T-helper 22 cell (primary cell): ENCODE results near the gene M6PR.
"Not testable (repeated sequence)": the region's sequence is repeated elsewhere in the genome, so short reads cannot be mapped to it uniquely, and the experiment has no call there.

Experiments
- DNase-seq: peaks from one replicate; pipeline ENCODE4 v3.0.0-alpha.2; 2020; ENCODE audit warnings: low read depth

M6PR gene

DNA sequence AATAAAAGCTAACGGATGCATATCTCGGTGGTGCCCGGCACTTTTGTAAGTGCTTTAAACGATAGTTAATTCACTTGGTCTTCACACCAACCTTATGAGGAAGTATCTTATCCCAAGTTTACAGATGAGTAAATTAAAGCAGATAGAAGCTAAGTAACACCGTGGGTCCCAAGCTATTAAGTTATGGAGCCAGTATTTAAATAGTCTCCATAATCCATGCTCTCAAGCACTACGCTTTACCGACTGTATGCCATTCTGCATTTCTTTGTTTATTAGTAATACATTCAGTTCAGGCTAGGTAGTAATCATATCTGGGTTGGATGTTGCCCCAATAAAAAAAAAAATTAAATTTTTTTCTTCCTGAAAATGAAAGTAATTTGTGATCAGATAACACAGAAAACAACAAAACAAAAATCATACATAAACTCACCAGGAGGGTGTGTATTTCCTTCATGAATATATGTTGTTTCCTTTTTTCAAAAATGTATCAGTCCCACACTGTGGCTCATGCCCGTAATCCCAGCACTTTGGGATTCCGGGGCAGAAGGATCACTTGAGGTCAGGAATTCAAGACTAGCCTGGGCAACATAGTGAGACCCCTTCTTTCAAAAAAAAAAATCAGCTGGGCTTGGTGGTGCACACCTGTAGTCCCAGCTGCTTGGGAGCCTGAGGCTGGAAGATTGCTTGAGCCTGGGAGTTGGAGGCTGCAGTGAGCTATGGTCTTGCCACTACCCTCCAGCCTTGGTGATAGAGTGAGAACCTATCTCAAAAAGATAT is 1.4 kb upstream of the M6PR start:
- DNase-seq, result no peak

DNA sequence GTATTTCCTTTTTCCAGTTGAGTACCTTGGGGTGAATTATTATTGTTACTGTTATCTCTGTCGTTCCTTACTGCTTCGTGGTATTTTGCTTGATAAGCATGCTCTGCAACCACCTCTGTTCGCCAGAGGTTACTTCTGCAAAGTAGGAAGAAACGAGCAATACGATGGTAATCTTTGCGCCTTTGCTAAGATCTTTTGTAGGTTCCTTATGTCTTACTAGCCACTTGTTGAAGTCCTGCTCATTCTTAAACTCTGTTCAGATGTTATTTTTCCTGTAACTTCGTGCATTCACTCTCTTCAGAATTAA is 729 bp upstream of the M6PR start:
- no peak for DNase-seq

DNA sequence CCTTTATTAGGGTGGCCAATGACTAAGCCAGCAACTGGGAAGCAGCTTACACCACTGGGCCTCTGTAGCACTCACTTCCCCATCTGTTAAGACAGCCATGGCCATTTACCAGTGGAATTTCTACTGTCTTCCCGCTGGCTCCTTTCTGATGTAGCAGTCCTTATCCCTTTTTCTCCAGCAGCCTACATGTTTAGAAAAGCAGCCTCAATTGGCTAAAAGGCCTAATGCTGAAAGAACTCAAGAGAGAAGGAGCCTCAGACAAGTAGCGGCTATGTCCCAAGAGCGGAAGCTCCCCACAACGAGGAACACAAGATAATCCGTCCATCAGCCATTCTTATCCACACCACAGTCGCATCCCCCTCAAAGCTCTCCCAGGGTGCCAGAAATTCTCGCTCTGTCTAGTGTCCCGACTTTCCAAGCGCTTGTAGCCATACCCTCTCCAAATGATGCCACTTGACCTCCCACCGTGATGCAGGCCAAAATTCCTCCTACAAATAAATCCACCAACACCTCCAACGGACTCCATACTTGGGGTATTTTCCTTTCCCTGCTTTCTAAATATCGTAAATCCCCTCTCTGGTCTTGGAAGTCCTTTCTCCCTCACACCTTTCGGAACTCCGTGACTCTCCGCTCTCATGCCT is 624 bp downstream of the M6PR start:
- no peak for DNase-seq

DNA sequence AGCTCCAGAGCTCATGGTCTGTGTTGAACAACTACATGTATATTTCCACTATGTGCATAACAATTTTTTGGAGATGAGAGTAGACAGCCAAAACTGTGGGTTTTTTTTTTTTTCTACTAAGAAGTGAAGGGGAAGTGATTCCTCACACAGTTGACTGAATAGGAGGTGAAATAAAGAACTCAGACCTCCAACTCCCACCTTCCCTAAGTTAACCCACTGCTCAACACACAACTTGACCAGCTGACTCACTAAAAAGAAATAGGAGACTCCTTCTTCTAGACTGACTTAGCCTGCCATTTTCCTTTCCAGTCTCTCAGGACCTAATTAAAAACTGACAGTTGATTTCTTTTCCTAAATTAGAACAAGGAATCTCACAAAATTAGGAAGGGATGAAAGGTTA is 1.7 kb downstream of the M6PR start:
- DNase-seq, result no peak

DNA sequence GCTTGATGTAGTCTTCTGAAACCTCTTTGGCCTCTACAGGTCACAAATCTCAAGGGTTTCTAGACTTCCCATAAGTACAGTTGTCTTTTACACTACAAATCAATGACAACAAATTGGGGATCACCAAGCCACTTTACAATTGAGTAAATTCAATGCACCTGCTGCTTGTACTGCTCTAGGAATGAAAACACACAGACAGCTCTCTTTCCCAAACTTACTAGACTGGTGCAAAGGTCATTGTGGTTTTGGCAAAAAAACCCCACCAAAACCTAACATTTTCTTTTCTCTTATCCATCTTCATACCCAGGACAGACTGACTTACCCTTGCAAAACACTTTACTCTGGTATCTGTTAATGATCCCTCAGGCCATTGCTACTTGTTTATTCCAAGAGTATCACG is 2.7 kb downstream of the M6PR start:
- DNase-seq, result no peak

DNA sequence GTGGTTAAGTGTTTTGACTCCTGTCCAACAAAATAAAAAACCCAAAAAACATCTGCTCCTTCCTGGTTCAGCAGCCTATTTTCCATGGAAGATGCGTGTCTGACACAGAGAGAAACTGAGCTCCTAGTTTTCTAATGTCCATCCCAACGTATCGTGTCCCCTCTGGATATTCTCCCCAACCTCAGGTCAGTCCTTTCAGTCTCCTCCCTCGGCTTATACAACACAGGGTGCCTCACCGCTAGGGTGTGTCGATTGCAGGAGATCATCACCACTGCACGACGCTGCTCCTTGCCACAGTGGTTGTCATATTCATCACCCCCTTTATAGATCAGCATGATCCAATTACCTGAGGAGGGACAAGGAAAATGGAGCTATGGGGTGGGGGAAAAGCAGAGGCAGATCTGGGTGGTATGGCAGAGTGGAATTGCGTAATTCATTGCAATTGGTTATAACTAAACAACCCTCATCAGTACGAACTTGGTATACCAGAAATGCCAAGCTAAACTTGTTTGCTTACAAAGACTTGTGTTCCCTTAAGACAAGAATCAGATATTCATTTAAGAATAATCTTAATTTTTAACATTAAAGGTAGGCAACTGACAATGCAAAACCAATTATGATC is 5.8 kb downstream of the M6PR start:
- no peak for DNase-seq

DNA sequence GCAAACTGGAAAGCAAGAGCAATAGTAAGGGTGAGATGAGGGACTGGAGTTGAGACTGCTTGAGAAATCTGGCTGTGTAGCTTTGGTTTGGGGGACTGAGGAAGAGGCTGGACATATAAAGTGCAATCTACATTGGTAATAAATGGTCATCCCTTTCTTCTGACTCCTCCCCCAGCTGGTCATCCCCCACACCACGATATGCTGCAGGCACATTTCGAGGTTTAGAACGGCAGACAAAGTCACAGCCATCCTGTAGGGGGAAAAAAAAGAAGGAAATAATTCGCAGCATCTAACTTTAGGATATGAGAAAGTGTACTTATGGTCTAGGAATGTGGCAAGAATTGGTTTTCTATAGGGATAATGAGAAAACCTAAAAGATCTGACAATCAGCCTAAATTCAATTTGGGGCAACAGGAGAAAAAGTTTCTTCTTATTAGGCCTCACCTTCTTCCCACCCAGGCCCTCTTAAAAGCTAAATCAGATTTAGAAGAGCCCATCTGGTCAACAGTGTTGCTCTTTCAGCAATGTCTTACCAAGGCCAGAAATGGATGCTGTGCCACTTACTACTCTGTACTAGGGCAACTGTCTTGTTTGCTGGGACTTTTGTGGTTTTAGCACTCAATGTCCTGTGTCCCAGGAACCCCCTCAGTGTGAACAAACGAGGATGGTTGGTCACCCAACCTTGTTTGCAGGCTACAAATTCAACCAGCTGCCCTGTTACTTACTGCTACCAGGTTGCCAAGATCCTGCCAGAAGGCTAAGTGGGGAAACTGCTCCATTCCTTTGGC is 7.6 kb downstream of the M6PR start:
- DNase-seq, result no peak

DNA sequence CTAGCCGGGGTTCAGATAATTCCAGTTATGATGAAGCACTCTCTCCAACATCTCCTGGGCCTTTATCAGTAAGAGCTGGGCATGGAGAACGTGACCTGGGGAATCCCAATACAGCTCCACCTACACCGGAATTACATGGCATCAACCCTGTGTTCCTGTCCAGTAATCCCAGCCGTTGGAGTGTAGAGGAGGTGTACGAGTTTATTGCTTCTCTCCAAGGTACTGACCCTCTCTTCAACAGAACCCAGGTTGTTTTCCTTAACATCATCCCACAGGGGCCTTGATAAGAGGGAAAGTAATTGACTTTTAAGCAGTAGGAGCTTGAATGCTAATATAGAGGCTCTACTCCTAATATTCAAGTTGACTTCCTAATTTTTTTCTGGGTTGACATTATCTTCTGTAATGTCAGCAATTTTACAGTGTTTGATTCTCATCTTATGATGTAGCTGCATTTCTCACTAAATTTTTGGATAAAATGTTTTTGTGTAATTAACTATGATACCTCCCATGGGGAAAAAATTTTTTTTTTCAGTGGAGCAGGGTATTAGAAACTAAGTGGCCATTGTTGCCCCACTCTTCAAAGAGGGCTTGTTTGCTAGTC is 11.5 kb downstream of the M6PR start:
- not testable (repeated sequence) for DNase-seq

DNA sequence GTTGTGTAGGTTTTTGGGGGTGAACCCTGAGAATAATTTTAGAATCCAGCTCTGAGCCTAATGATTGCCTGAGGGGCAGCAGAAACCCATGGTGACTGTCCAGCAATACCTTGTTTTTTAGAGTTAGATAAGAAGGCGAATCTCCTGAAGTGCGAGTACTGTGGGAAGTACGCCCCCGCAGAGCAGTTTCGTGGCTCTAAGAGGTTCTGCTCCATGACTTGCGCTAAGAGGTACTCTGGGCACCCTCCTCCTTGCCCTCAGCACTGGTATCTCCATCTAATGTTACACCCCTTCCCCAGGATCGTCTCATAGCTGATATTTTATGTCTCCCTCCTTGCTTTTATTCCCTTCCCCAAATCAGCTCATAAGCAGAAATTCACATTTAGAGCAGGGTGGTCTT is 12.7 kb downstream of the M6PR start:
- no peak for DNase-seq

DNA sequence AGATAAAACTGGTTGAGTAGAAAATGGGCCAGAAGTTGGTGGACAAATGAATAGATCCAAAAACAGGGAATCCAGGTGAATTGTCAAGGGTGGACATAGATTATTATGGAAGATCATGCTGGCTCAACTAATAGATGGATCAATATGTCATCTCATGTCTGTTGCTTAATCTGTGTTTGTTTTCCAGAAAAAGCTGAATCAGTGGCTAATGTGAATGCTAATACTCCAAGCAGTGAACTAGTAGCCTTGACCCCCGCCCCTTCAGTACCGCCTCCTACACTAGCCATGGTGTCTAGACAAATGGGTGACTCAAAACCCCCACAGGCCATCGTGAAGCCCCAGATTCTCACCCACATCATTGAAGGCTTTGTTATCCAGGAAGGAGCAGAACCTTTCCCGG is 15.4 kb downstream of the M6PR start:
- not testable (repeated sequence) for DNase-seq

DNA sequence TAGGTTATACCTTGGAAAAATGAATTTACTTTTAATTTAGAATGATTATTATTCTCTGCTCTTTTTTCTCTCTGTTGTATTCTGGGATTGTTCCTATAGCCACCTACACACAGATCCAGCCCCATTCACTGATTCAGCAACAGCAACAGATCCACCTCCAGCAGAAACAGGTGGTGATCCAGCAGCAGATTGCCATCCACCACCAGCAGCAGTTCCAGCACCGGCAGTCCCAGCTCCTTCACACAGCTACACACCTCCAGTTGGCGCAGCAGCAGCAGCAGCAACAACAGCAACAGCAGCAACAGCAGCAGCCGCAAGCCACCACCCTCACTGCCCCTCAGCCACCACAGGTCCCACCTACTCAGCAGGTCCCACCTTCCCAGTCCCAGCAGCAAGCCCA is 17.0 kb downstream of the M6PR start:
- not testable (repeated sequence) for DNase-seq

DNA sequence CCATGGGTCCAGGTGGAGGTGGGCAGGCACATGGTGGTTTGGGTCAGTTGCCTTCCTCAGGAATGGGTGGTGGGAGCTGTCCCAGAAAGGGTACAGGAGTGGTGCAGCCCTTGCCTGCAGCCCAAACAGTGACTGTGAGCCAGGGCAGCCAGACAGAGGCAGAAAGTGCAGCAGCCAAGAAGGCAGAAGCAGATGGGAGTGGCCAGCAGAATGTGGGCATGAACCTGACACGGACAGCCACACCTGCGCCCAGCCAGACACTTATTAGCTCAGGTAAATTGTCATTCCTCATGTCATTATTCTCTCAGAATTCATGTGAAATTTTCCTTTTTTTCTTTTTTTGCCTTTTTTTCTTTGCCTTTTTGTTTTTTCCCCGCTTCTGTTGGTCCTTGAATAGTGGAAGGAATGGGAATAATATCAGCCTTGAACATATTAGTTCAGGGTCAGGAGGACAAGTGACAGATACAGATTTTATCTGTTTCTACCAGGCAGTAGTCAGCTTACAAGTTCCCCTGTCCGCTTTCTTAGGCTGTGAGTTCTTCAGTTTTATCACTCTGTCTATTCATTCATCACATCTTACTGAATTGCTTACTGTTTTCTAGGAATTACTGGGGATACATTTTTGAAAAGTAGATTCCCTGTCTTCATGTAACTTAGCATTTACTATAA is 18.7 kb downstream of the M6PR start:
- not testable (repeated sequence) for DNase-seq

DNA sequence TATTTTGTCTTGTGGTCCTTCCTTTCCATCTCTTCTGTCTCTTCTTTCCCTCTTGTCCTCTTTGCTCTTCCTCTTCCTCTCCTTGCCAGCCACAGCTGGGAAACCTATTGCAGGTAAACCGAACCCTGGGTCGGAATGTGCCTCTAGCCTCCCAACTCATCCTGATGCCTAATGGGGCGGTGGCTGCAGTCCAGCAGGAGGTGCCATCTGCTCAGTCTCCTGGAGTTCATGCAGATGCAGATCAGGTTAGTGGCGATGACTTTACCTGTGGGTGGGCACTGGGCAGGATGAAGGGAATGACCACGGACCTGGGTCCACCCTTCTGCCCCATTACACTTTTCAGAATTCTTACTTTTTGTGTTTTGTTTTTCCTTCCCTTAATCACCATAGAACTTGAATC is 26.9 kb downstream of the M6PR start:
- no peak for DNase-seq

DNA sequence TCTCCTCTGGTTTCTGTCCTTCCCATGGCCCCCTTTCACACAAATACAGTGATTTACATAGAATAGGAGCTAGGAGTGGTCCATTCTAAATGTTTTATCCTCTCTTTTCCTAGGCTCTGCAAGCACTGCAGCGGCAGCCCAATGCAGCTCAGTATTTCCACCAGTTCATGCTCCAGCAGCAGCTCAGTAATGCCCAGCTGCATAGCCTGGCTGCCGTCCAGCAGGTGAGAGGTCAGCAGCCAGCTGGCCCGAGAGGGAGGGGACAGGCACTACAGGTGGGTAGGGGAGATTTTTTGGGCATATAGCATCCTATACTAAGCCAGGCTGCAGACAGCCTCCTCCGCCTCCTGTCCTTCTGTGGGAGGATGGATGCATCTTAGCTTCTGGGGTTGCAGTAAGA is 29.8 kb downstream of the M6PR start:
- DNase-seq, result not testable (repeated sequence)

DNA sequence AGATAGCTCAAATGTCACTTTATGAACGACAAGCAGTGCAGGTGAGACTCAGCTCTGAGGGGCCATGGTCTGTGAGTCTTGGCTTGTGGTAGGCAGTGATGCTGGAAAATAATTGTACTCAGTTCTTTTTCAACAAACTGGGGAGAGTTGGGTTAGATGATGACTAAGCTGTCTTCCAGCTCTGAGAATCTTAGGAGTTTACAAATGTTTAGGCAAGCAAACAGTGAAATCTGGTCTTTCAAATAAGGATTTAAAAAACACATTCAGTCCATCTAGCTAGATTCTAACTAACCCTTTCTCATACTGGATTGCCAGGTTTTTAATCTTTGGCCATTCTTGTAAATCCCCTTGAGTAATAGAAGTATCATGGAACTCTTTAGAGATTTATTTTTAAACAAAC is 31.7 kb downstream of the M6PR start:
- DNase-seq, result no peak

DNA sequence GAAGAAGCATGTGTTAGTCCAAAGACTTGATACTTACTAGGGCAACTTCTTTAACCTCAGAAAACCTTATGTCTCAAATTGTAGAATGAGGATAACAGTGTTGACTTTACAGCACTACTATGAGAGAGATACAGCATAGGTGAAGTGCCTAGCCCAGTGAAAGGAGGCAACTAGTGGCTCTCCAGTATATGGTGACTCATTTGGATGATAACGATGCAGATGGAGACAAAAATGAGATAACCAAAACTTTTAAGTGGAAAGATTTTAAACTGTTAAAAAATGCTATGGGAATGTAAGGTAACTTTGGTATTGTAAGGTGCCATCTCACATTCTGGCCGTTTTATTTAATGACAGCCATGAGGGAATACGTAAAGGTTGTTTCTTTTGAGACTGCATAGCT is 32.4 kb downstream of the M6PR start:
- DNase-seq, result no peak

DNA sequence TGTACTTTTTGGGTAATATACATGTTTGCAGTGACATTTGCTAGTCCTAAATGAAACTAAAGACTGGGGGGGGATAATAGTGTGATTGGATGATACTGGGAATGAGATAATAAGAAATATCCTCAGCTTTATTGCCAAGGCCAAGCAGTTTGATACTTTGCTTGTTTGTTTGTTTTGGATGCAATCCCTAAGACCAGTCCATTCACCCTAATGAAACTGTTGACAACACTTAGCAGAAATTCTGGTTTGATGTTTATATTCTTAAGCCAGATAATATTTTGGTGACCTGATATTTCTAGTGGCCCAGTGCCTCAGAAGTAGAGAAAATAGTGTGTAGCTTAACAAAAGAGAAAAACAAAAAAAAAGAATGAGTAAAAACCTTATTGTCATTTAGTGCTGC is 33.3 kb downstream of the M6PR start:
- no peak for DNase-seq

DNA sequence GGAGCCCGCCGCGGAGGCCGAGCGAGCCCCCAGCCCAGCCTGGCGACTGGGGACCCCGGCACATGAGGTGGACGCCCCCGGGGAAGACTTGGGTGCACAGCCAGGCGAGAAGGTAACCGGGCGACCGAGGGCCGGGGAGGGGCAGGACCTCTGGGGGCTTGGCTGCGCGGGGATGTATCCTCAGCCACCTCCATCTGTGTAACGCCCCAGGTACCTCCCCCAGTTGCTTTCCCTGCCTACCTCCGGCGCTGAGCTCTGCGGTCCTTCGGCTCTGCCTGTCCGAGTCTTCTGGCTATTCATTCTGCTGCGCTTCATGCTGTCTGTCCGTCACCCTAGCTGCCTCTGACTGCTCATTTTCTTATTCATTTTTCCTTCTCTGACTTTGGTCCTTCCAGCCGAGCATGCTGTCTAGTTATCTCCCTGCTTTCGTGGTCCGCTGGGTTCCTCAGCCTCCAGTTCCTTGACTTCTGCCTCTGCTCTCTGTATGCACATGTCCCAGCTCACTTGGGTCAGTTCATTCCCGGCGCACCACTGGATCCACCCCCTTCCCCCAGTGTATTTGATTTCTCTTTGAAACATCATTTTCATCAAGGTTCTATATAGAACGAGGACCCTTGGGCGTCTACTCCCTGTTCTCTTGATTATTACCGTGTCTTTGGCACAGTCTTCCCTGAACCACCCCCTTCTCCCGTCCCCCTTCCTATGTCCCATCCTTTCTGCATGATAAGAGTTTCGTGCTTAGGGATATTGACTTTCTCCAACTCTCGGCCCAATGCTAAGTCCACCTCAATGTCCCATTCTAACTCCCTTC is 34.5 kb downstream of the M6PR start:
- DNase-seq, result peak; percentile 51

DNA sequence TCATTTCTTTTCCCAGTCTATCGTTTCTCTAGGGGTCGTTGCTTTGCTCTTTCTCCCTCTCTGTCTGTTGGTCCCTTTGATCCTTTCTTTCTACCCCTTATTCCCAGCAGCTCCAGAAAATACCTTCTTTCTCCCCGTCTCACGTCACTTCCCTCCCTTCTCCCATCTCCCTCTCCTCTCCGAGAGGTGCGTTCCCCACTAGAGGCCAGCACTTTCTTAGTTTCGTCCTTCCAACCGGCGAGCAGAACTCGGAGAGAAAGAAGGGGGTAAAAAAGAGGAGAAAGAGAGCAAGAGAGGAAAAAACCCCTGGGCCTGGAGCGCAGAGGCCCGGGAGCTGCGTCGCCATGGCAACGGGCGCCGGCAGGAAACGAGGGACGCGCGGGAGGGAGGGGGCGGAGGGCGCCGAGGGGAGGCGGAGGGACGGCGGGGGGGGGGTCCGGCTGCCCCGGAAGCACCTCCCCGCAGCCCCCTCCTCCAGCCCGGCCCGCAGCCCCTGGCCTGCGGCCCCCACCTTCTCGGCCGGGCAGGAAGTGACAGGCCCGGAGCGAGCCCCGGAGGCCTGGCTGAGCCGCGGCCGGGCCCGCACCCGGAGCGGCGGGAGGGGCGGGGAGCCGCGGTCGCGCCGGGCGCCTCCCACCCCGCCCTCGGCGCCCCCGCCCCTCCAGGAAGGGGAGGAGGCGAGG is 35.3 kb downstream of the M6PR start, which contains the start of gene PHC1:
Gene PHC1 (plus strand): TSS at position 477 of the 683 bp plus-strand sequence. CDS start 3,169 bp downstream, outside the sequence.
- DNase-seq, result peak; percentile 78

DNA sequence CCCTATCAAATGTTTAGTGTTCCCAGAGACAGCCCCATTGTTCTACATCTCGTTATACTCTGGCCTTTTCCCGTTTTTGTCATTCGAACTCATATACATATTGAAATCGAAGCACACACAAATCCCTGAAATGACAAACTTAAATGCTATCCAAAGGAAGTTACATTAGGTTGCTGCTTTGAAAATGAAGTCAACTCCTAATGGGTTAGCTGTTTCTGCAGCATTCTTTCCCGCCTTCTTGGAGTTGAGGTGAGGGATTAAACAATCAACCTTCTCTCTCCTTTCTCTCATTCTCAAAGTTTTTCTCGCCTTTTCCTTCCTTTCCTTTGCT is 35.8 kb downstream of the M6PR start:
- DNase-seq, result no peak
